Thymus (tissue), 11 donors: ENCODE measurements around the gene B4GALT5. TPM values are rescaled to one million over a fixed set of nuclear protein-coding genes. Genes with fewer than 3 reads are reported as not detected.
"Not testable (repeated sequence)": the region's sequence is repeated elsewhere in the genome, so short reads cannot be mapped to it uniquely, and the experiment has no call there.

Experiments used
- DNase-seq, 9 donors: peaks; one replicate each; pipeline ENCODE4 v3.0.0-alpha.2; 2013; ENCODE audit warnings: low spot score in 9 of 9, low read depth in 6 of 9, missing footprints in 1 of 9
- H3K27ac ChIP-seq, 2 donors: one replicate each; pipeline ENCODE4 v1.5.1; 2013; ENCODE audit warnings: control low read depth in 1 of 2, low read depth in 1 of 2, low read length in 1 of 2, mild to moderate bottlenecking in 1 of 2, moderate library complexity in 1 of 2
- H3K27me3 ChIP-seq, 2 donors: one replicate each; pipeline ENCODE4 v1.5.1; 2013; ENCODE audit warnings: low read length in 1 of 2; ENCODE audit not compliant: control insufficient read depth in 2 of 2, insufficient read depth in 1 of 2
- H3K36me3 ChIP-seq, 2 donors: one replicate each; pipeline ENCODE4 v1.5.1; 2013; ENCODE audit warnings: low read length in 1 of 2, mild to moderate bottlenecking in 1 of 2, moderate library complexity in 1 of 2; ENCODE audit not compliant: control insufficient read depth in 2 of 2, insufficient read depth in 2 of 2
- H3K4me1 ChIP-seq, 2 donors: one replicate each; pipeline ENCODE4 v1.5.1; 2013; ENCODE audit warnings: low read length in 2 of 2; ENCODE audit not compliant: control insufficient read depth in 2 of 2, insufficient read depth in 2 of 2
- H3K4me3 ChIP-seq, 2 donors: one replicate each; pipeline ENCODE4 v1.5.1; 2013; ENCODE audit warnings: low read length in 2 of 2, control low read depth in 1 of 2, mild to moderate bottlenecking in 1 of 2
- H3K9me3 ChIP-seq, 2 donors: one replicate each; pipeline ENCODE4 v1.5.1; 2013; ENCODE audit warnings: low read length in 1 of 2, mild to moderate bottlenecking in 1 of 2; ENCODE audit not compliant: control insufficient read depth in 2 of 2, insufficient read depth in 1 of 2
- WGBS: extraction: QIAGEN DNeasy Blood & Tissue Kit; methylation state at CpG from one replicate; pipeline ENCODE4 v1.1.7; 2013; 5-methylcytosine and 5-hydroxymethylcytosine counted together
- polyA plus RNA-seq: library from polyadenylated mRNA; stranded (reverse); fragments of 200-250 nt; gene quantifications from one replicate; pipeline ENCODE4 v1.2.3, GENCODE V29; 2013
- total RNA-seq: library from RNA; stranded (reverse); fragments of 120-200 nt; gene quantifications from one replicate; pipeline ENCODE4 v1.2.4, GENCODE V29; 2013
- donor health status: healthy.

Gene B4GALT5
- total and polyA plus RNA-seq, 2 donors = 6.8 to 10.9 TPM

DNA sequence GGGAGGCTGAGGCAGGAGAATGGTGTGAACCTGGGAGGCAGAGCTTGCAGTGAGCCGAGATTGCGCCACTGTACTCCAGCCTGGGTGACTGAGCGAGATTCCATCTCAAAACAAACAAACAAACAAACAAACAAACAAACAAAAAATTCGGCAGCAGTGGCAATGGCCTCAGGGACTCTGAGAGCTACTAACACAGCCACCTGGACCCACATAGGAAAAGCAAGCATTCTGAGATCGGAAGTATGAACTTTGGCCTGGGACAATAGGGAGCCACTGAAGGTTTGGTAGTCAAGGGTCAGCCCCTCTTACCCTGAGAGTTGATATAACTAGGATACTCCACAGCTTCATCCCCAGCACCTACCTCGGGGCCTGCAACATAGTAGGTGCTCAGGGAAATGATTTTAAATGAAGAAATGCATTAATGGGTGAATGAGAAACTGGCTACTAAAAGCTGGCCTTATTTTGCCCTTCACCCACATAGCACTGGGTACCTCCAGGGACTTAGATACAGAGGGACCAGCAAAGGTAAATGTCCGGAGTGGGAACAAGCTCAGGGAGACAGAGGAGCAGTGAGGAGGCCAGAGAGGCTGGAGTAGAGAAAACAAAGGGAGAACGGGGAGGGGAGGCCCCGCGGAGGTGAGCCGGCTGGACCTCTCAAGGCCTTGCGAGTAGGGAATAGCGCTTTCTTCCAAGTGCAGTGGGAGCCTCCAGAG is 99.2 kb downstream of the B4GALT5 start:
- Histone ChIP-seq H3K27ac (no peak overlapping the region), H3K9me3 (no peaks in the 10 kb centered on the region), H3K4me3 (no peak overlapping the region), H3K36me3 (no peaks in the 10 kb centered on the region), H3K27me3 (peaks cover 0 to 9% of the 10 kb centered on the region in 2 donors), H3K4me1 (peaks cover 0 to 7% of the 10 kb centered on the region in 2 donors)
- WGBS = 89% methylated on average over 13 of the region's 13 CpGs
- no peak for DNase-seq

- Histone ChIP-seq H3K4me1 (peaks cover 0 to 11% of the 10 kb centered on the region in 2 donors), H3K27ac (no peak overlapping the region), H3K36me3 (no peaks in the 10 kb centered on the region), H3K4me3 (no peak overlapping the region), H3K9me3 (no peaks in the 10 kb centered on the region), H3K27me3 (peaks cover 5 to 19% of the 10 kb centered on the region in 2 donors)
- DNase-seq = no peak
- WGBS = 96% methylated on average over 6 of the region's 6 CpGs
Observed at GRCh38 chr20:49612127-49612738, 101.4 kb downstream of the B4GALT5 start.

GRCh38 chr20:49611539-49612126 is 102.0 kb downstream of the B4GALT5 start:
- not testable (repeated sequence) for H3K36me3 ChIP-seq, H3K4me3 ChIP-seq, DNase-seq, H3K9me3 ChIP-seq, H3K27ac ChIP-seq
- peaks cover 5 to 19% of the 10 kb centered on the region in 2 donors for H3K27me3 ChIP-seq
- WGBS = 76% methylated on average over 6 of the region's 6 CpGs
- H3K4me1 ChIP-seq = peaks cover 0 to 11% of the 10 kb centered on the region in 2 donors

GRCh38 chr20:49610691-49611538 is 102.8 kb downstream of the B4GALT5 start:
- Histone ChIP-seq H3K27ac (no peak overlapping the region), H3K4me1 (peaks cover 0 to 11% of the 10 kb centered on the region in 2 donors), H3K9me3 (no peaks in the 10 kb centered on the region), H3K36me3 (no peaks in the 10 kb centered on the region), H3K4me3 (no peak overlapping the region), H3K27me3 (peaks cover 5 to 20% of the 10 kb centered on the region in 2 donors)
- DNase-seq = peak in 8 of 9 donors; percentile 6 to 59 (median 34)
- WGBS = 18% methylated on average over 48 of the region's 48 CpGs

DNA sequence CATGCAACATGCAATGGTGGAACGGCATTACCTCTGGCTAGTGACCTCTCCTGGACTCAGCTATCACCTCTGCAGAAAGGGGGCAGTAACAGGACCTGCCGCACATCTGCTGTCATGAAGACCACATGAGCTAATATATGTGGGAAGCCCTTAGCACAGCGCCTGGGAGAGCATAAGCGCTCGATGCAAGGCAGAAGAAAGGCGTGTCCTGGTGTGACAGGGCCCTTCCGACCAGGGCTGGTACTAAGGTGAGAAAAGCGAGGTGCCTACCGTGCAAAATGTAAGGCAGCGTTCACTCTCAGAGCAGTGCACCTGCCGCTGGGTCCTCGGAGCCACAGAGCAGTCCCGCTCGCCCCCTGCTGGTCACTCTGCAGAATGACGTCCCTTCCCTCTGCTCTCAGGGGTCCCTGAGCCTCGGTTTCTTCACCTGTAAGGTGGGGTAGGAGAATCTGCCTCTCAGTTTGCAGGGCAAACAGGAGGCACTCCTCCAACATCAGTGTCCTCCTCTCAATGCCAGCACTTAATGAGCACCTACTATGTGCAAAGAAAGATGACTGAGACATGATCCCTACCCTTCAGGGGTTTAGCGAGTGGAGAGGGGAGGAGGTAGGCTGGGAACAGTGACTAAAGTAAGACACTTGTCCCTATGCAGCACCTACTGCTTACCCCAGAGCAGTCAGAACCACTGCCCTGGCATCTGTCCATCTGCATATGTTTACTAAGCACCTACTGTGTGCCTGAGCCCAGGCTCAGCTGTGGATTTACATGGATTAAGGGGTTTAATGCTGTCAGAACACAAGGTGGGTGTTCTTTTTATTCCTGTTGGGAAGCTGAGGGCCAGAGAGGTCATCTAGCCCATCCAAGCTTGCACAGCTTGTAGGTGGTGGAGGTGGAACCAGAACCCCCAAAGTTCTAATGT is 104.7 kb downstream of the B4GALT5 start:
- H3K9me3 ChIP-seq = no peaks in the 10 kb centered on the region
- H3K27me3 ChIP-seq = peaks cover 5 to 23% of the 10 kb centered on the region in 2 donors
- no peaks in the 10 kb centered on the region for H3K36me3 ChIP-seq
- no peak overlapping the region for H3K4me3 ChIP-seq
- peak; percentile 30 to 80 (median 48) for DNase-seq
- H3K27ac ChIP-seq = no peak overlapping the region
- 7% methylated on average over 17 of the region's 17 CpGs for WGBS
- peaks cover 0 to 11% of the 10 kb centered on the region in 2 donors for H3K4me1 ChIP-seq

DNA sequence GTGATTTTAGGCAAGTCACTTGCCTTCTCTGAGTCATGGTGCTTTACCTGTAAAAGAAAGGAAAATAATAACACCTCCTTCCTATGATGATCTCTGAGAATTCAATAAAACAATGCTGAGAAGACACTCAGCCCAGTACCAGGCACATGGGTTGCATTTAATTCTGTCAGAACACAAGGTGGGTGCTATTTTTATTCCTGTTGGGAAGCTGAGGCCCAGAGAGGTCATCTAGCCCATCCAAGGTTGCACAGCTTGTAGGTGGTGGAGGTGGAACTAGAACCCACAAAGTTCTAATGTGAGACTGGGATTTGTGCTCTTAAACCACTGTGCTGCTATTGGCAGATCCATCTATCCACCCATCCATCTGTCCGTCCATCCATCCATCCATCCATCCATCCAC is 106.1 kb downstream of the B4GALT5 start:
- Histone ChIP-seq H3K9me3 (no peaks in the 10 kb centered on the region), H3K27me3 (peaks cover 5 to 23% of the 10 kb centered on the region in 2 donors), H3K27ac (no peak overlapping the region), H3K4me3 (no peak overlapping the region), H3K36me3 (no peaks in the 10 kb centered on the region), H3K4me1 (peaks cover 0 to 11% of the 10 kb centered on the region in 2 donors)
- no peak for DNase-seq
- WGBS = 97% methylated on average over 1 of the region's 1 CpG

DNA sequence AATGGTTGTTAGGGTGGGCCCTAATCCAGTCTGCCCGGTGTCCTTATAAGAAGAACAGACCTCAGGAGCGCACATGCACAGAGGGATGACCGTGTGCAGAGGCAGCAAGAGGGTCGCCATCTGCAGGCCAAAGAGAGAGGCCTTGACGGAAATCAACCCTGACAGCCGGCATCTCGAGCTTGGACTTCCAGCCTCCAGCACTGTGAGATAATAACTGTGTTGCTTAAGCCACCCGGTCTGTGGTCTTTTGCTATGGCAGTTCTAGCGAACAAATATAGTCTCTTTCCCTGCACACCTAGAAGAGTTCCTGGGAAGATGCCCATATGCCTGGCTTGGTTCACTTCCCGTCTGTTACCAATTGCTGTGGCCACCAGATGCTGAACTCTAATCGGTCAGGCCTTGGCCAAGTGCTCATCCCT is 110.5 kb downstream of the B4GALT5 start:
- H3K27ac ChIP-seq = no peak overlapping the region
- DNase-seq = no peak

More for the DNA sequence above, 110.5 kb downstream of the B4GALT5 start:
- Histone ChIP-seq H3K4me1 (no peaks in the 10 kb centered on the region), H3K9me3 (no peaks in the 10 kb centered on the region), H3K27me3 (peaks cover 2 to 8% of the 10 kb centered on the region in 2 donors), H3K36me3 (no peaks in the 10 kb centered on the region), H3K4me3 (no peak overlapping the region)
- WGBS = 92% methylated on average over 11 of the region's 11 CpGs
